Natural killer cell (primary cell): ENCODE data around the gene SLC10A4. TPM values are rescaled to one million over a fixed set of nuclear protein-coding genes. Genes with fewer than 3 reads are reported as not detected.

Experiments
- ATAC-seq, 3 donors: fragments of 150-1000 bp in 2 of 3; fragments of 200-7000 bp in 1 of 3; cut with Tn5 transposase; 1 replicate in 1 of 3; 2 replicates in 2 of 3; pipeline ENCODE4 v1.10.0; 2021; ENCODE audit warnings: mild to moderate bottlenecking in 2 of 3, moderate library complexity in 2 of 3
- DNase-seq, 2 donors: peaks; one replicate each; pipeline versions ENCODE4 v3.0.0 to v3.0.0-alpha.2; 2013 to 2021; ENCODE audit warnings: mixed read lengths in 1 of 2
- H3K27ac ChIP-seq: one replicate; pipeline ENCODE4 v1.5.1; 2013; ENCODE audit warnings: mild to moderate bottlenecking, low read length
- H3K27me3 ChIP-seq: one replicate; pipeline ENCODE4 v1.6.1; 2013; ENCODE audit warnings: low read length; ENCODE audit not compliant: control insufficient read depth, insufficient read depth
- H3K36me3 ChIP-seq: one replicate; pipeline ENCODE4 v1.6.1; 2013; ENCODE audit warnings: low read length; ENCODE audit not compliant: control insufficient read depth, insufficient read depth
- H3K4me1 ChIP-seq: one replicate; pipeline ENCODE4 v1.6.1; 2013; ENCODE audit warnings: low read length; ENCODE audit not compliant: control insufficient read depth, insufficient read depth
- H3K4me3 ChIP-seq: one replicate; pipeline ENCODE4 v1.5.1; 2013; ENCODE audit warnings: low read length
- H3K9me3 ChIP-seq: one replicate; pipeline ENCODE4 v1.6.1; 2013; ENCODE audit warnings: low read length; ENCODE audit not compliant: control insufficient read depth, insufficient read depth
- H3K27ac Mint-ChIP-seq, 2 donors: one replicate each; pipeline ENCODE4 v1.8.0; 2022; ENCODE audit warnings: mild to moderate bottlenecking in 2 of 2, mixed read lengths in 2 of 2, moderate library complexity in 1 of 2
- H3K27me3 Mint-ChIP-seq, 2 donors: one replicate each; pipeline ENCODE4 v1.8.0; 2022; ENCODE audit warnings: low read depth in 2 of 2, mixed read lengths in 2 of 2
- H3K36me3 Mint-ChIP-seq: one replicate; pipeline ENCODE4 v1.8.0; 2022; ENCODE audit warnings: mixed read lengths
- H3K4me1 Mint-ChIP-seq, 2 donors: one replicate each; pipeline ENCODE4 v1.8.0; 2022; ENCODE audit warnings: mixed read lengths in 2 of 2
- H3K4me3 Mint-ChIP-seq: one replicate; pipeline ENCODE4 v1.8.0; 2022; ENCODE audit warnings: mild to moderate bottlenecking, moderate library complexity, mixed read lengths
- H3K9me3 Mint-ChIP-seq, 2 donors: one replicate each; pipeline ENCODE4 v1.8.0; 2022; ENCODE audit warnings: mixed read lengths in 2 of 2
- WGBS: methylation state at CpG from one replicate; pipeline ENCODE4 v1.1.7; 2013; ENCODE audit warnings: missing lambda C conversion rate; ENCODE audit not compliant: insufficient coverage; 5-methylcytosine and 5-hydroxymethylcytosine counted together
- intact Hi-C: fragments of 100-400 bp; cut with micrococcal nuclease; formaldehyde crosslinking; loops from one replicate; pipeline ENCODE4 v1.14.2; 2022
- total RNA-seq, 4 donors: library from RNA; stranded (reverse); fragments of 120-200 nt in 1 of 4; gene quantifications; one replicate each; pipeline versions ENCODE4 v1.2.3 to v1.2.4, GENCODE V29; 2013 to 2022
- TF ChIP-seq, protein P1 (sequence below): fragments of 200-600 bp; IDR thresholded peaks from one replicate; pipeline ENCODE4 v1.8.0; 2022; ENCODE audit warnings: antibody characterized with exemption

Gene SLC10A4
- total RNA-seq, 3 donors from 2014 or later (not counting 1 experiment from before 2014, with no cell fraction given), result 0.19 TPM; not detected in 2

DNA sequence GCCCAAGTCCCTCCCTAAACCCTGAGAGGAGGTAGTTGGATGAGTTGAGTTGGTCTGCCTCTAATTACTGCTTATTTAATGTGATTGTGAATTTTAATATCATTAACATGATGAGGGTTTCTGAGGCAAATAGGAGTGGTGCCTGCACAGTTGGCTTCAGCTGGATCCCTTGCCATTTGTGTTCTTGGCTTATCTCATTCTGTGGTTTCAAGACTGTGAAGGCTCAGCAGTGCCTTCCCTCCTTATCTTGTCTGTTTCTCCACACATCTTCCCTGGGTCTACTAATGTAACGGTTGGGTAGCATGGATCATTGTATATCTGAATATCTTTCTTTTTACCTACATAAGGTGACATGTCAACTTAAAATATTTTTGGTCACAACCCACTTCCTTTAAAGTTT, 1.6 kb upstream of the SLC10A4 start:
- peaks cover 52 to 62% of the 10 kb centered on the region in 2 donors for H3K27me3 Mint-ChIP-seq
- Histone ChIP-seq H3K4me3 (no peak overlapping the region), H3K4me1 (peaks cover 11% of the 10 kb centered on the region), H3K27me3 (peaks cover 39% of the 10 kb centered on the region), H3K27ac (no peak overlapping the region), H3K9me3 (no peaks in the 10 kb centered on the region), H3K36me3 (no peaks in the 10 kb centered on the region)
- H3K9me3 Mint-ChIP-seq, result no peaks in the 10 kb centered on the region
- ATAC-seq (no peak), DNase-seq (no peak)
- intact Hi-C loops, result loop anchor here (5.0 kb wide), 1 partner anchor 164 kb away; no protein-coding TSS in a partner anchor
- TF ChIP-seq, protein P1, sequence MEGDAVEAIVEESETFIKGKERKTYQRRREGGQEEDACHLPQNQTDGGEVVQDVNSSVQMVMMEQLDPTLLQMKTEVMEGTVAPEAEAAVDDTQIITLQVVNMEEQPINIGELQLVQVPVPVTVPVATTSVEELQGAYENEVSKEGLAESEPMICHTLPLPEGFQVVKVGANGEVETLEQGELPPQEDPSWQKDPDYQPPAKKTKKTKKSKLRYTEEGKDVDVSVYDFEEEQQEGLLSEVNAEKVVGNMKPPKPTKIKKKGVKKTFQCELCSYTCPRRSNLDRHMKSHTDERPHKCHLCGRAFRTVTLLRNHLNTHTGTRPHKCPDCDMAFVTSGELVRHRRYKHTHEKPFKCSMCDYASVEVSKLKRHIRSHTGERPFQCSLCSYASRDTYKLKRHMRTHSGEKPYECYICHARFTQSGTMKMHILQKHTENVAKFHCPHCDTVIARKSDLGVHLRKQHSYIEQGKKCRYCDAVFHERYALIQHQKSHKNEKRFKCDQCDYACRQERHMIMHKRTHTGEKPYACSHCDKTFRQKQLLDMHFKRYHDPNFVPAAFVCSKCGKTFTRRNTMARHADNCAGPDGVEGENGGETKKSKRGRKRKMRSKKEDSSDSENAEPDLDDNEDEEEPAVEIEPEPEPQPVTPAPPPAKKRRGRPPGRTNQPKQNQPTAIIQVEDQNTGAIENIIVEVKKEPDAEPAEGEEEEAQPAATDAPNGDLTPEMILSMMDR, result no peak
- no peak overlapping the region for H3K4me3 Mint-ChIP-seq
- WGBS, result 100% methylated on average over 1 of the region's 1 CpG
- H3K27ac Mint-ChIP-seq, result no peak overlapping the region
- peaks cover 14 to 20% of the 10 kb centered on the region in 2 donors for H3K4me1 Mint-ChIP-seq
- no peaks in the 10 kb centered on the region for H3K36me3 Mint-ChIP-seq

DNA sequence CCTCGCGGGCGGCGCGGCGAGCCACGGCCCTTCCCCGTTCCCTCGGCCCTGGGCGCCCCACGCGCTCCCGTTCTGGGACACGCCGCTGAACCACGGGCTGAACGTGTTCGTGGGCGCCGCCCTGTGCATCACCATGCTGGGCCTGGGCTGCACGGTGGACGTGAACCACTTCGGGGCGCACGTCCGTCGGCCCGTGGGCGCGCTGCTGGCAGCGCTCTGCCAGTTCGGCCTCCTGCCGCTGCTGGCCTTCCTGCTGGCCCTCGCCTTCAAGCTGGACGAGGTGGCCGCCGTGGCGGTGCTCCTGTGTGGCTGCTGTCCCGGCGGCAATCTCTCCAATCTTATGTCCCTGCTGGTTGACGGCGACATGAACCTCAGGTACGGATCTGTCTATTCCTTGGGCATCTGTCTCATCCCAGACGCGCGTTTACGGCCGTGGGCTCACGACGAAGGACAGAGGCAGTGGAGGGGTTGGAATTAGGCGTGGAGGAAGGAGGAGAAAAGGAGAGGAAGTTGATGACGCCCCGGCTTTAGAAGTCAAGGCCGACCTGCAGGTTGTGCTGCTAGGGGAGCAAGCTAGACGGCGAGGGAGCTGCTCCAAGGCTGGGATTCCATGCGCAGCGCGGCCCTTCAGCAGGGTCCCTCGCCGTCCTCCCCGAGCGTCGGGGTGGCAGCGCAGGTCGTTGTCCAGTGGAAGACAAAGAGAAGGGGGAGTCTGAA, 792 bp downstream of the SLC10A4 start:
- ATAC-seq, result peak; percentile 51 to 71 (median 71)
- no peaks in the 10 kb centered on the region for H3K9me3 Mint-ChIP-seq
- H3K4me3 ChIP-seq, result no peak overlapping the region
- H3K27me3 Mint-ChIP-seq, result peaks cover 61 to 75% of the 10 kb centered on the region in 2 donors
- peak in 1 of 2 donors; percentile 33 for DNase-seq
- intact Hi-C loops, result loop anchor here (5.0 kb wide), 1 partner anchor 167 kb away; no protein-coding TSS in a partner anchor
- H3K27me3 ChIP-seq, result peaks cover 47% of the 10 kb centered on the region
- TF ChIP-seq, protein P1, result no peak
- H3K4me1 Mint-ChIP-seq, result peaks cover 13 to 14% of the 10 kb centered on the region in 2 donors
- no peaks in the 10 kb centered on the region for H3K9me3 ChIP-seq
- peak overlapping the region; percentile 81 for H3K4me3 Mint-ChIP-seq
- H3K36me3 Mint-ChIP-seq, result no peaks in the 10 kb centered on the region
- H3K4me1 ChIP-seq, result peaks cover 11% of the 10 kb centered on the region
- no peak overlapping the region for H3K27ac ChIP-seq
- H3K27ac Mint-ChIP-seq, result no peak overlapping the region
- no peaks in the 10 kb centered on the region for H3K36me3 ChIP-seq
- WGBS, result 16% methylated on average over 66 of the region's 66 CpGs

DNA sequence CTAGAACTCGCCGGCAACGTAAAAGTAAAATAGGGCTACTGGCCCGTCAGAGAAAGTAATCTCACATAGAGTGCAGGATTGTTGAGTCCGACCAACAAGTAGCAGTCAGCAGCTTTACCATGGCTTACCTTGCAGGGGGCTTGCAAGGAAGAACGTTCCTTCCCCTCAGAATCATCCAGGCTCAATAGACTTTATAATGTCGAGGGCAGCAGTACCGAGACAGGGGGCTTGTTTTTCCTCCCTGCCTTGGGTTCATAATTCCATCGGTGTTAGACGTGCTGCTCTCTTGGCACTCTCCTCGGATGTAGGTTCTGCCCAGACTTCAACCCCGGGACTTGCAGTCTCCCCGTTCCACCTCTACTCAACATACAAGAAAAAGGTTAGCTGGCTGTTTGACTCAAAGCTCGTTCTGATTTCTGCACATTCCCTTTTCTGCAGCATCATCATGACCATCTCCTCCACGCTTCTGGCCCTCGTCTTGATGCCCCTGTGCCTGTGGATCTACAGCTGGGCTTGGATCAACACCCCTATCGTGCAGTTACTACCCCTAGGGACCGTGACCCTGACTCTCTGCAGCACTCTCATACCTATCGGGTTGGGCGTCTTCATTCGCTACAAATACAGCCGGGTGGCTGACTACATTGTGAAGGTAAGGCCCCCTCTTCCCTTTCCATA, 1.5 kb downstream of the SLC10A4 start:
- H3K27me3 ChIP-seq, result peaks cover 53% of the 10 kb centered on the region
- H3K27me3 Mint-ChIP-seq, result peaks cover 61 to 82% of the 10 kb centered on the region in 2 donors
- H3K36me3 Mint-ChIP-seq, result no peaks in the 10 kb centered on the region
- H3K36me3 ChIP-seq, result no peaks in the 10 kb centered on the region
- H3K9me3 ChIP-seq, result no peaks in the 10 kb centered on the region
- H3K4me1 Mint-ChIP-seq, result peaks cover 13 to 14% of the 10 kb centered on the region in 2 donors
- no peaks in the 10 kb centered on the region for H3K9me3 Mint-ChIP-seq
- TF ChIP-seq, protein P1, result no peak
- WGBS, result 35% methylated on average over 22 of the region's 22 CpGs
- H3K4me3 Mint-ChIP-seq, result peak overlapping the region; percentile 49
- DNase-seq (peak in 1 of 2 donors; percentile 4), ATAC-seq (no peak)
- no peak overlapping the region for H3K4me3 ChIP-seq
- H3K27ac ChIP-seq, result no peak overlapping the region
- H3K4me1 ChIP-seq, result peaks cover 11% of the 10 kb centered on the region
- intact Hi-C loops, result loop anchor here (5.0 kb wide), 1 partner anchor 167 kb away; no protein-coding TSS in a partner anchor
- H3K27ac Mint-ChIP-seq, result no peak overlapping the region
